ENCODE results near the gene ECHDC1. TPM values are rescaled to one million over a fixed set of nuclear protein-coding genes. Genes with fewer than 3 reads are reported as not detected.

The ECHDC1 gene
- total RNA-seq, 1 experiment from 2014 or later = 21.8 TPM

- peaks cover 29% of the 10 kb centered on the region for H3K36me3 ChIP-seq
- no peaks in the 10 kb centered on the region for H3K27me3 ChIP-seq
- H3K9me3 ChIP-seq = peaks cover 6% of the 10 kb centered on the region
- no peak overlapping the region for H3K4me3 ChIP-seq
- DNase-seq = peak; percentile 6
These were observed 40.4 kb downstream of the ECHDC1 start for GRCh38 chr6:127302728-127303660.

- no peak for DNase-seq
- no peaks in the 10 kb centered on the region for H3K27me3 ChIP-seq
- no peak overlapping the region for H3K4me3 ChIP-seq
- H3K36me3 ChIP-seq = peaks cover 22% of the 10 kb centered on the region
- peaks cover 1% of the 10 kb centered on the region; the same call in 1 of the 2 replicates for H3K9me3 ChIP-seq
These were observed 42.2 kb downstream of the ECHDC1 start for GRCh38 chr6:127301199-127301700.

- H3K27me3 ChIP-seq = no peaks in the 10 kb centered on the region
- no peaks in the 10 kb centered on the region for H3K9me3 ChIP-seq
- DNase-seq = peak; percentile 62
These were observed 43.0 kb downstream of the ECHDC1 start for GRCh38 chr6:127300411-127300810.

GRCh38 chr6:127299522-127300240, 43.7 kb downstream of the ECHDC1 start:
- peaks cover 22% of the 10 kb centered on the region for H3K36me3 ChIP-seq
- no peaks in the 10 kb centered on the region for H3K9me3 ChIP-seq
- no peak for DNase-seq
- H3K27me3 ChIP-seq = no peaks in the 10 kb centered on the region
- H3K4me3 ChIP-seq = no peak overlapping the region

More at GRCh38 chr6:127300411-127300810, 43.0 kb downstream of the ECHDC1 start:
- H3K4me3 ChIP-seq = no peak overlapping the region
- peaks cover 21% of the 10 kb centered on the region for H3K36me3 ChIP-seq

GRCh38 chr6:127298475-127298874, 44.9 kb downstream of the ECHDC1 start:
- H3K36me3 ChIP-seq = peaks cover 25% of the 10 kb centered on the region
- H3K27me3 ChIP-seq = no peaks in the 10 kb centered on the region
- DNase-seq = no peak
- H3K4me3 ChIP-seq = no peak overlapping the region
- no peaks in the 10 kb centered on the region for H3K9me3 ChIP-seq

GRCh38 chr6:127297502-127298070, 45.8 kb downstream of the ECHDC1 start:
- DNase-seq = no peak
- no peaks in the 10 kb centered on the region for H3K9me3 ChIP-seq
- H3K36me3 ChIP-seq = peaks cover 31% of the 10 kb centered on the region
- no peak overlapping the region for H3K4me3 ChIP-seq
- no peaks in the 10 kb centered on the region for H3K27me3 ChIP-seq

- Histone ChIP-seq H3K9me3 (no peaks in the 10 kb centered on the region), H3K27me3 (no peaks in the 10 kb centered on the region), H3K4me3 (no peak overlapping the region), H3K36me3 (peaks cover 55% of the 10 kb centered on the region)
- no peak for DNase-seq
These were observed 51.9 kb downstream of the ECHDC1 start for GRCh38 chr6:127291495-127291894.

- Histone ChIP-seq H3K9me3 (no peaks in the 10 kb centered on the region), H3K4me3 (no peak overlapping the region), H3K27me3 (no peaks in the 10 kb centered on the region), H3K36me3 (peaks cover 61% of the 10 kb centered on the region)
- no peak for DNase-seq
These were observed 52.8 kb downstream of the ECHDC1 start for GRCh38 chr6:127290391-127291265.

- no peaks in the 10 kb centered on the region for H3K9me3 ChIP-seq
- no peak overlapping the region for H3K4me3 ChIP-seq
- peaks cover 55% of the 10 kb centered on the region for H3K36me3 ChIP-seq
- H3K27me3 ChIP-seq = no peaks in the 10 kb centered on the region
- DNase-seq = no peak
These were observed 53.5 kb downstream of the ECHDC1 start for GRCh38 chr6:127289934-127290333.

GRCh38 chr6:127288705-127289104, 54.7 kb downstream of the ECHDC1 start:
- peaks cover 55% of the 10 kb centered on the region for H3K36me3 ChIP-seq
- H3K27me3 ChIP-seq = no peaks in the 10 kb centered on the region
- no peak for DNase-seq

GRCh38 chr6:127282184-127282583, 61.2 kb downstream of the ECHDC1 start:
- H3K9me3 ChIP-seq = no peaks in the 10 kb centered on the region
- no peak for DNase-seq
- no peaks in the 10 kb centered on the region for H3K27me3 ChIP-seq
- no peak overlapping the region for H3K4me3 ChIP-seq
- H3K36me3 ChIP-seq = peaks cover 29% of the 10 kb centered on the region

More at GRCh38 chr6:127288705-127289104, 54.7 kb downstream of the ECHDC1 start:
- no peak overlapping the region for H3K4me3 ChIP-seq
- H3K9me3 ChIP-seq = no peaks in the 10 kb centered on the region

GRCh38 chr6:127279815-127280214, 63.6 kb downstream of the ECHDC1 start:
- H3K4me3 ChIP-seq = no peak overlapping the region
- peaks cover 15% of the 10 kb centered on the region for H3K36me3 ChIP-seq
- H3K9me3 ChIP-seq = no peaks in the 10 kb centered on the region
- H3K27me3 ChIP-seq = no peaks in the 10 kb centered on the region
- no peak for DNase-seq

GRCh38 chr6:127277878-127278843, 65.2 kb downstream of the ECHDC1 start:
- H3K9me3 ChIP-seq = no peaks in the 10 kb centered on the region
- no peaks in the 10 kb centered on the region for H3K27me3 ChIP-seq
- H3K36me3 ChIP-seq = peaks cover 7% of the 10 kb centered on the region
- DNase-seq = no peak
- H3K4me3 ChIP-seq = no peak overlapping the region

GRCh38 chr6:127276331-127276730, 67.1 kb downstream of the ECHDC1 start:
- DNase-seq = no peak
- Histone ChIP-seq H3K9me3 (no peaks in the 10 kb centered on the region), H3K36me3 (peaks cover 2% of the 10 kb centered on the region)

GRCh38 chr6:127273499-127273898, 69.9 kb downstream of the ECHDC1 start:
- H3K36me3 ChIP-seq = no peaks in the 10 kb centered on the region; the same call in 1 of the 2 replicates
- H3K9me3 ChIP-seq = no peaks in the 10 kb centered on the region
- H3K27me3 ChIP-seq = no peaks in the 10 kb centered on the region
- no peak overlapping the region for H3K4me3 ChIP-seq
- no peak for DNase-seq

More at GRCh38 chr6:127276331-127276730, 67.1 kb downstream of the ECHDC1 start:
- H3K4me3 ChIP-seq = no peak overlapping the region
- no peaks in the 10 kb centered on the region for H3K27me3 ChIP-seq
